Thoracic aorta (tissue), 2 donors: ENCODE results near the gene TTLL11. TPM values are rescaled to one million over a fixed set of nuclear protein-coding genes. Genes with fewer than 3 reads are reported as not detected.

Source experiments
- ATAC-seq: fragments of 150-250 bp; one replicate; pipeline ENCODE4 v1.8.0; 2017; ENCODE audit warnings: low read depth; ENCODE audit not compliant: insufficient number of reproducible peaks, low FRiP score
- DNase-seq: peaks from one replicate; pipeline ENCODE4 v3.0.0-alpha.2; 2020; ENCODE audit warnings: low spot score
- H3K27ac ChIP-seq, 2 donors: fragments of 200-600 bp; sonication (generic); 1 replicate in 1 of 2; 2 replicates in 1 of 2; pipeline ENCODE4 v1.5.1; 2016; ENCODE audit warnings: mild to moderate bottlenecking in 2 of 2, moderate library complexity in 2 of 2
- H3K27me3 ChIP-seq: fragments of 200-600 bp; sonication (generic); replicated peaks from 2 replicates; pipeline ENCODE4 v1.6.0; 2016; ENCODE audit warnings: mild to moderate bottlenecking; ENCODE audit not compliant: insufficient read depth
- H3K36me3 ChIP-seq: fragments of 200-600 bp; sonication (generic); one replicate; pipeline ENCODE4 v1.5.1; 2016
- H3K4me1 ChIP-seq, 2 donors: fragments of 200-600 bp; sonication (generic); 1 replicate in 1 of 2; 2 replicates in 1 of 2; pipeline versions ENCODE4 v1.5.1 to v1.6.0; 2016; ENCODE audit warnings: low read depth in 2 of 2, mild to moderate bottlenecking in 1 of 2; ENCODE audit not compliant: control insufficient read depth in 1 of 2
- H3K4me3 ChIP-seq: fragments of 200-600 bp; sonication (generic); 2 replicates; pipeline ENCODE4 v1.5.1; 2016; ENCODE audit warnings: mild to moderate bottlenecking
- H3K9me3 ChIP-seq: fragments of 200-600 bp; sonication (generic); 2 replicates; pipeline ENCODE4 v1.5.1; 2016
- total RNA-seq, 2 donors: library from RNA; depleted of rRNA; stranded (reverse); fragments of >200 nt; gene quantifications; one replicate each; pipeline versions ENCODE4 v1.1.0 to v1.2.3, GENCODE V29; 2016
- TF ChIP-seq, protein P1 (sequence below): fragments of 200-600 bp; sonication (generic); IDR thresholded peaks from one replicate; pipeline ENCODE4 v1.5.1; 2019; ENCODE audit warnings: antibody characterized with exemption

Gene TTLL11
- total RNA-seq, 2 donors from 2014 or later: 25.7 to 31.2 TPM

DNA sequence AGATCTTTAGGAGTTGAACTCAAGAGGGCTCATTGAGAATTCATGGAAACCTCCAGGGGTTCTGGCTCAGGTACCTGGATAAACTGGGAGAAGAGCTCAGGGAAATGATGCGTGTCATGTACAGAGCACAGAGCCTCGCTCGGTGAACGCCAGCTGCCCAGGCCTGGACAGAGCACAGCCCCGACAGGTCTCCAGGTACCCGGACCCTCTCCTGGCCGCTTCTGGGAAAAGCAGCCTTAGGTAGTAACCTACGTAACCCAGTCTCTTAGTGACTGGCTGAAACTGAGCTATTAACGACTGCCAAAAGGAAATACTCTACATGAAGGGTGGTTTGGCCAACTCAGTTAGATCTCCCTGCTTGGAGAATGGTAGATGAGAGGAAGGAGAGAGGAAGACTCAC is 157.4 kb downstream of the TTLL11 start:
- Histone ChIP-seq H3K27ac (no peak overlapping the region), H3K36me3 (no peaks in the 10 kb centered on the region), H3K4me3 (no peak overlapping the region), H3K9me3 (no peaks in the 10 kb centered on the region), H3K4me1 (no peaks in the 10 kb centered on the region), H3K27me3 (no peaks in the 10 kb centered on the region)
- DNase-seq (no peak), ATAC-seq (no peak)
- TF ChIP-seq, protein P1, sequence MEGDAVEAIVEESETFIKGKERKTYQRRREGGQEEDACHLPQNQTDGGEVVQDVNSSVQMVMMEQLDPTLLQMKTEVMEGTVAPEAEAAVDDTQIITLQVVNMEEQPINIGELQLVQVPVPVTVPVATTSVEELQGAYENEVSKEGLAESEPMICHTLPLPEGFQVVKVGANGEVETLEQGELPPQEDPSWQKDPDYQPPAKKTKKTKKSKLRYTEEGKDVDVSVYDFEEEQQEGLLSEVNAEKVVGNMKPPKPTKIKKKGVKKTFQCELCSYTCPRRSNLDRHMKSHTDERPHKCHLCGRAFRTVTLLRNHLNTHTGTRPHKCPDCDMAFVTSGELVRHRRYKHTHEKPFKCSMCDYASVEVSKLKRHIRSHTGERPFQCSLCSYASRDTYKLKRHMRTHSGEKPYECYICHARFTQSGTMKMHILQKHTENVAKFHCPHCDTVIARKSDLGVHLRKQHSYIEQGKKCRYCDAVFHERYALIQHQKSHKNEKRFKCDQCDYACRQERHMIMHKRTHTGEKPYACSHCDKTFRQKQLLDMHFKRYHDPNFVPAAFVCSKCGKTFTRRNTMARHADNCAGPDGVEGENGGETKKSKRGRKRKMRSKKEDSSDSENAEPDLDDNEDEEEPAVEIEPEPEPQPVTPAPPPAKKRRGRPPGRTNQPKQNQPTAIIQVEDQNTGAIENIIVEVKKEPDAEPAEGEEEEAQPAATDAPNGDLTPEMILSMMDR: no peak

- TF ChIP-seq, protein P1: no peak
- peaks cover 0 to 14% of the 10 kb centered on the region in 2 donors for H3K4me1 ChIP-seq
- DNase-seq: no peak
- H3K4me3 ChIP-seq: no peak overlapping the region
- no peak overlapping the region for H3K27ac ChIP-seq
- no peaks in the 10 kb centered on the region for H3K27me3 ChIP-seq
- H3K9me3 ChIP-seq: no peaks in the 10 kb centered on the region
- no peak for ATAC-seq
- H3K36me3 ChIP-seq: no peaks in the 10 kb centered on the region
These were observed 162.2 kb downstream of the TTLL11 start for GRCh38 chr9:121930956-121931355.

- H3K27ac ChIP-seq: no peak overlapping the region
- ATAC-seq: no peak
- TF ChIP-seq, protein P1: no peak
These were observed 162.9 kb downstream of the TTLL11 start for GRCh38 chr9:121929893-121930875.

GRCh38 chr9:121927636-121928035 is 165.5 kb downstream of the TTLL11 start:
- Histone ChIP-seq H3K4me1 (peaks cover 0 to 17% of the 10 kb centered on the region in 2 donors), H3K9me3 (no peaks in the 10 kb centered on the region), H3K27ac (no peak overlapping the region), H3K36me3 (no peaks in the 10 kb centered on the region), H3K4me3 (no peak overlapping the region), H3K27me3 (no peaks in the 10 kb centered on the region)
- TF ChIP-seq, protein P1: no peak
- ATAC-seq (no peak), DNase-seq (no peak)

More at GRCh38 chr9:121929893-121930875, 162.9 kb downstream of the TTLL11 start:
- H3K4me3 ChIP-seq: no peak overlapping the region
- H3K27me3 ChIP-seq: no peaks in the 10 kb centered on the region
- no peak for DNase-seq
- H3K9me3 ChIP-seq: no peaks in the 10 kb centered on the region
- no peaks in the 10 kb centered on the region for H3K36me3 ChIP-seq
- peaks cover 0 to 17% of the 10 kb centered on the region in 2 donors for H3K4me1 ChIP-seq

- peaks cover 0 to 17% of the 10 kb centered on the region in 2 donors for H3K4me1 ChIP-seq
- DNase-seq (no peak), ATAC-seq (no peak)
- no peak overlapping the region for H3K27ac ChIP-seq
- no peaks in the 10 kb centered on the region for H3K36me3 ChIP-seq
- no peaks in the 10 kb centered on the region for H3K9me3 ChIP-seq
- no peak overlapping the region for H3K4me3 ChIP-seq
- TF ChIP-seq, protein P1: no peak
- no peaks in the 10 kb centered on the region for H3K27me3 ChIP-seq
These were observed 166.0 kb downstream of the TTLL11 start for GRCh38 chr9:121927081-121927480.
